ENCODE data around the gene NRG3. TPM values are rescaled to one million over a fixed set of nuclear protein-coding genes. Genes with fewer than 3 reads are reported as not detected.

Gene NRG3
- total RNA-seq, 1 donor from 2014 or later, result 3.2 TPM

- no peak for DNase-seq
Measured at GRCh38 chr10:82850191-82850590, 975.2 kb downstream of the NRG3 start.

GRCh38 chr10:82856957-82857613 is 982.1 kb downstream of the NRG3 start:
- no peak for DNase-seq

DNA sequence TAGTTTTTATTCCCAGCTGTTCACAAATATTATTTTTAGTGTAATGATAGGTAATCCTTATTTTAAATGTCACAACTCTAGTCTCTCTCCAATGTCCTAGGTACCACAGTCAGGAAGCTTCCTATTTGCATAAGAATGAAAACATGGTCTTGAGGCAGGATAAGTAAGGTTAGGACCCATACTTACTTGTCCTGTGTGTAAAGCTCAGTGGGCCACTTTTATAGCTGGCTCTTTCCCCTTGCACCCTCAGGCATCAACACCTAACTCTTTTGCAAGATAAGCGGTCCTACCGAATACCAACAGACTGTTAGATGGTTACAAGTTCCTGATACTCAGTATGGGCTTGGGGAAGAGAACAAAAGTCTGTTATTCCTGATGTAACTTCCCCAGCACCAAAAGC is 986.9 kb downstream of the NRG3 start:
- no peak for DNase-seq

DNA sequence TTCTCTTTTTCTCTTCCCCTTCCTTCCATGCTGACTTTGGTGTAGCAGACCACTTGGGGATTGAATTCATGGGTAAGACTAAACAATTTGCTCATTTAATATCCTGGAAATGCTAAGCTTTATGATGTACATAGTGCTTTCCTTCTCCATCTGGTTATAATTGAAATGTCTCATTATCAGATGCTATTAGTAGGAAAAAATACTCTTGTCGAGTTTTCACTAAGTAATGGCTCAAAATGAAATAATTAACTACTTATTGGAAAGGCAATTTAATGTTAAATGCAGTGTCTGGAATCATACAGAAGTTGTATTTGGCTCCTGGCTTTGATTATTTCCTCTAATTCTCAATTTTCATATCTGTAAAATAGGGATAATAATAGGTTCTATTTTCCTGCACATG is 990.4 kb downstream of the NRG3 start:
- DNase-seq, result no peak

DNA sequence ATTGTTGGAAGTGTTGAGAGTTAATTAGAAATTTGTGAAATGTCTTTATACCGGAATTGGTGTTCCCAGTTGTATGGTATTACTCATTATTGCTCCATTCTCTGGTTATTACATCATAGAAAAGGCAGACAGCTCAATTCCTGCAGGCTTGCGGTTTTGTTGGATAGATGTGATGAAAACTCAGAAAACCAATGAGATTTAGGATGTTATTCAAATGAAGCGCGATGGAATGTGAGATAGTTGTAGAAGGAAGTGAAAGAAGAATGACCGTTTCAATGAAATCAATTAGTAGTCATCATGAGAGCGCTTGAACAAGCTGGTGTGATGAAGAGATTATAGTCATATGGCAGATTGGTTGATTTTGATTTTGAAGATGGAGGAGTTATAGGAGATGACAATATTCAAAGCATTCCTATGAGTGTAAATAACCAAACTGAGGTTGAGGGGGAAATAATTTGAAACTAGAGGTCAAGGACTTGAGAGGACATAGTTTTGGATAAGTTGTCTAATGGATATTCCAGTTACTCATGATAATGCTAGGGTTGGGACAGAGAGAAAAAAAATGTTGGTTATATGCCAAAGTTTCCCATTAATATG is 991.5 kb downstream of the NRG3 start:
- no peak for DNase-seq

- DNase-seq, result no peak
Measured at GRCh38 chr10:82867056-82867455, 992.1 kb downstream of the NRG3 start.

GRCh38 chr10:82874671-82875070 is 999.7 kb downstream of the NRG3 start:
- no peak for DNase-seq

GRCh38 chr10:82880776-82881290 is 1005.8 kb downstream of the NRG3 start:
- DNase-seq, result no peak

DNA sequence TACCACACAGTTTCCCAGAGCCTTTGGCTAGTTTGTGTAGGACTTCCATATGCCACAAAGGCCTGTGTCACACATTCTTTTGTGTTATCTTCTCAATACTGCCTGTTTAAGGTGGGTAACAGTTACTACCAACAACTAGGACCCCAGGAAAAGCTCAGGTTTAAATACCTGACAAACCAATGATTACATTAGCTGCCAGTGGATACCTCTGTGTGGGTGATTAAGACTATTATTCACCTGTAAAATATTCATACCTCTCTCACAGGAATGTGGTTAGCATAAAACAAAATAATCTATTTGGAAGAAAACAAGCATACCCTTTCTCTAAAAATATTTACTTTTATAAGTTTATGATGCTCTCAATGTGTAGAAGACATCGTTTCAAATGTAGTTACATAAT is 1007.7 kb downstream of the NRG3 start:
- DNase-seq, result no peak

GRCh38 chr10:82883603-82884002 is 1008.6 kb downstream of the NRG3 start:
- DNase-seq, result no peak

DNA sequence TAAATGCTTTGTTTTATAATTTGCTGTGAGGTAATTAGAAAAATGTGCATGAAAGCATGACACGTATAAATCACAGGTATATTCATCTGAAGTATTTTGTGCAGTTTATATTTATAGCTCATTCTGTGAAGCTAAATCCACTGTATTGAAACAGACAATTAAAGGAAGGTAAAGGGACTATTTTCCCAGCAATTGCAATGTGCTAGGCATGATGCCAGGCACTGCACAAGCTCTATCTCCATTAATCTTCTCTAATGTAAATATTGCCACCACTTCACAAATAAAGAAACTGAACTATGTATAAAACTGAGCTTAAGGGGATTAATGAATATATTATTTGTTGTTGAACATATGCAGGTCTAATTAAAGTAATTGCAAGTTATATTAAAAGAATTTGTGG is 1012.5 kb downstream of the NRG3 start:
- DNase-seq, result no peak

DNA sequence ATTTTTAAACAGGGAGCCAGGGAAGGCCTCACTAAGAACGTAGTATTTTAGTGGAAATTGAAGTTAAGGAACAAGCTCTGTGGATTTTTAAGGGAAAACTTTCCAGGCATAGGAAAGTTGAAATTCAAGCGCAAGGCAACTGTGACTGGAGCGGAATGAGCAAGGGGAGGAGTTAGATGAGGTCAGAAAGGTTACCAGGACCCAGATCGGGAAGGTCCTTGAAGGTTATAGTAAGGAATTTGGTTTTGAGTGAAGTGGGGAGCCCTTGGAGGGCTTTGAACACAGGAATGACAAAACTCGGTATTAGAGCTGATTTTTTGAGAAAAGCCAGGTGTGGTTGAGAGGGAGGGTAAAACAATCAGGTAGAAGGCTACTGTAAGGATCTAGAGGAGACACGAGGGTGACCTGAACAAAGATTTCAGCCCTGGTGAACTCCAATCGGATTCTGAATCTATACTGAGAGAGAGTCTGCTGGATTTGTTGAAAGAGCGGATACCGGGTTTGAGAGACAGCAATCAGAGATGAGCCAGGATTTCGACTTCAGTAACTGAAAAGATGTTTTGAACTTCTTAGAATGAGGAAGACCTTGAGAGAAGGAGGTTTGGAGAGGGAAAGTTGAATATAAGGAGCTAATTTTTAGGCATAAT is 1013.9 kb downstream of the NRG3 start:
- no peak for DNase-seq

- DNase-seq, result no peak
Measured at GRCh38 chr10:82889728-82890127, 1014.7 kb downstream of the NRG3 start.

GRCh38 chr10:82890573-82890972 is 1015.6 kb downstream of the NRG3 start:
- DNase-seq, result no peak

GRCh38 chr10:82908096-82908495 is 1033.1 kb downstream of the NRG3 start:
- no peak for DNase-seq

- no peak for DNase-seq
Measured at GRCh38 chr10:82908751-82909150, 1033.8 kb downstream of the NRG3 start.

DNA sequence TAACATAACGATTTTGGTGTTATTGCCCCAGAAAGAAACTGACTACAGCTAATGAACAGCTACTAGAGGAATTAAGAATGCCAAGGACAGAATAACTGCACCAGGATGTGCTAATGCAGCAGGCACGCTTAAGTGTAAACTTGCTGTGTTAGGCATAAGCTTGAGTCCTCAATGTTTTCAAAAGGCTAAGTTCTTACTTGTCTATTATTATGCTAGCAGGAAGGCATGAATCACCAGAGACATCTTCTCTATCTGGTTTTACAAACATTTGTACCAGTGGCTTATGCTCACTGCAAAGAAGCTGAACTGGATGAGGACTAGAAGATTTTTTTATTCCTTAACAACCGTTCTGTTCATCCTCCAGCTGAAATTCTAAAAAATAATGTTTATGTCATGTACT is 1035.3 kb downstream of the NRG3 start:
- DNase-seq, result no peak

- no peak for DNase-seq
Measured at GRCh38 chr10:82914655-82915136, 1039.7 kb downstream of the NRG3 start.

DNA sequence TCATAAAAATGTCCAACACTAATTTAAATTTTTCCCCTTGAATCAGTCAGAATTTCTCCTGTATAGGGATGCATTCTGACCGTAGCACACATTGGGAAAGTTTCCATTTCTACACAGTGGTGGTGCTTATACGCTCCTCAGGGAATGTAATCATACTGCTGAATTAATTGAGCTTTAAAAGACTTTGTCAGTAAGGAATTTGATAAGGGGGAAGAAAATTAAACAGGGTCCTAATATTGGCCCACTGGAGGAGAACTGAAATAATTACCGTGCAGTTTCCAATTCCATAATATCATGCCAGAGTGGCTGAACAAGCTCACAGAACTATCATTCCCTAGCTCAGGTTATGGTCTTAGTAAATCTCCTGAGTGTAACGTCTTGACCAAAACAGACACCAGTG is 1041.9 kb downstream of the NRG3 start:
- no peak for DNase-seq

- DNase-seq, result no peak
Measured at GRCh38 chr10:82918022-82918421, 1043.0 kb downstream of the NRG3 start.

DNA sequence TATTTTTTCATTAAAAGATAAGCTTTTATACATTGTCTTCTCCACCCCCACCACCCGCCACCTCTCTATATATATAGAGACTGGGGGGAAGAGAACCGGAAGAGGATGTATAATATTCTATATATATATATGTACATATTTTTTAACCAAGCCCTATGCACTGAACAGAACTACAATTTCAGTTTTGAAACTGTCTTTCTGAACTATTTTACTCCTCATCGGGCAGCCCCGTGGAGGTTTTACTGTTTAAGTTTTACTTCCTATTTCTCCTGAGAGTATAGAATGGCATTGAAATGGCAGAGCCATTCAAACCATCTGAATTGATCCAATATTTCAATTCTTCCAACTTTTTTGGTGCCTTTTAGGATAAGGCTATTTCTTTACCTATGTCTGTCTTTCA is 1047.1 kb downstream of the NRG3 start:
- DNase-seq, result no peak

GRCh38 chr10:82922755-82923154 is 1047.8 kb downstream of the NRG3 start:
- no peak for DNase-seq

GRCh38 chr10:82924711-82925110 is 1049.7 kb downstream of the NRG3 start:
- no peak for DNase-seq

- DNase-seq, result no peak
Measured at GRCh38 chr10:82925547-82925946, 1050.6 kb downstream of the NRG3 start.
